RWPE1 (cell line): ENCODE data around the gene OR51Q1.

Source experiments
- CTCF ChIA-PET: fragments of 350-600 bp; sonication (Branson Sonifier 250); formaldehyde crosslinking; extraction: SDS; loops from one replicate; lab custom pipeline; 2021; lab: Yijun Ruan, JAX
- POLR2A ChIA-PET: fragments of 400-600 bp; formaldehyde crosslinking; extraction: SDS; loops from one replicate; lab custom pipeline; 2020; ENCODE audit warnings: antibody characterized with exemption; ENCODE audit not compliant: low non-redundant PET; lab: Yijun Ruan, JAX
- DNase-seq: peaks from one replicate; pipeline ENCODE4 v3.0.0; 2012; ENCODE audit warnings: low spot score
- H3K27ac ChIP-seq: fragments of 450-650 bp; 2 replicates; pipeline ENCODE4 v1.5.1; 2017
- CTCF ChIP-seq: fragments of 450-650 bp; conservative IDR thresholded peaks from 2 replicates; pipeline ENCODE4 v1.5.1; 2017; ENCODE audit warnings: low read depth, mild to moderate bottlenecking

The OR51Q1 gene

GRCh38 chr11:5398936-5399335 is 23.0 kb upstream of the OR51Q1 start:
- CTCF ChIA-PET, result no interaction called here
- no peak for DNase-seq
- POLR2A ChIA-PET, result no interaction called here
- H3K27ac ChIP-seq, result no peak overlapping the region
- TF ChIP-seq CTCF, result no peak

- ChIA-PET POLR2A (no interaction called here), CTCF (no interaction called here)
- no peak for DNase-seq
- no peak for TF ChIP-seq CTCF
- no peak overlapping the region for H3K27ac ChIP-seq
Measured at GRCh38 chr11:5405173-5405572, 16.7 kb upstream of the OR51Q1 start.

GRCh38 chr11:5420993-5421392 is 918 bp upstream of the OR51Q1 start:
- no peak overlapping the region for H3K27ac ChIP-seq
- ChIA-PET CTCF (interaction anchor here (0.7 to 0.9 kb wide), 2 partner anchors 12 to 1753 kb away, joined by 3 to 5 read pairs; no protein-coding TSS in a partner anchor), POLR2A (no interaction called here)
- no peak for TF ChIP-seq CTCF
- DNase-seq, result no peak

GRCh38 chr11:5423131-5423530 is 1.2 kb downstream of the OR51Q1 start:
- DNase-seq, result no peak
- POLR2A ChIA-PET, result no interaction called here
- CTCF ChIA-PET, result interaction anchor here (0.6 kb wide), 2 partner anchors 40 to 262 kb away, joined by 3 read pairs; no protein-coding TSS in a partner anchor
- no peak for TF ChIP-seq CTCF
- H3K27ac ChIP-seq, result no peak overlapping the region

GRCh38 chr11:5441414-5441813 is 19.5 kb downstream of the OR51Q1 start, which contains the start of gene OR51I1:
TSS of gene OR51I1 (minus strand) at chr11:5441514. CDS start at chr11:5441514, 0 bp downstream.
- POLR2A ChIA-PET, result no interaction called here
- no peak for TF ChIP-seq CTCF
- no peak for DNase-seq
- CTCF ChIA-PET, result no interaction called here
- H3K27ac ChIP-seq, result no peak within 1 kb of the TSS

GRCh38 chr11:5443835-5444393 is 22.0 kb downstream of the OR51Q1 start:
- POLR2A ChIA-PET, result no interaction called here
- CTCF ChIA-PET, result no interaction called here

More at GRCh38 chr11:5443835-5444393, 22.0 kb downstream of the OR51Q1 start:
- DNase-seq, result no peak
- H3K27ac ChIP-seq, result no peak overlapping the region
- TF ChIP-seq CTCF, result no peak
